DOHH2 (cell line): ENCODE measurements around the gene CLIP2.
"Not testable (repeated sequence)": the region's sequence is repeated elsewhere in the genome, so short reads cannot be mapped to it uniquely, and the experiment has no call there.

Experiments used
- H3F3A ChIP-seq: fragments of 200-600 bp; sonication (generic), shearing (Covaris generic); 2 replicates; pipeline ENCODE4 v1.6.0; 2016; ENCODE audit warnings: antibody characterized with exemption, mild to moderate bottlenecking; ENCODE audit not compliant: control insufficient read depth, insufficient read depth
- H3K27ac ChIP-seq: fragments of 200-600 bp; sonication (generic); 2 replicates; pipeline ENCODE4 v1.5.1; 2014; ENCODE audit warnings: low read depth, mild to moderate bottlenecking, low read length, moderate library complexity
- H3K27me3 ChIP-seq: fragments of 200-600 bp; sonication (generic); 2 replicates; pipeline ENCODE4 v1.6.1; 2014; ENCODE audit warnings: mild to moderate bottlenecking, low read length, mixed read lengths; ENCODE audit not compliant: control insufficient read depth
- H3K36me3 ChIP-seq: fragments of 200-600 bp; sonication (generic); 2 replicates; pipeline ENCODE4 v1.6.1; 2014; ENCODE audit warnings: mild to moderate bottlenecking, low read length, moderate library complexity, mixed read lengths; ENCODE audit not compliant: control insufficient read depth
- H3K4me1 ChIP-seq: fragments of 200-600 bp; sonication (generic); 2 replicates; pipeline ENCODE4 v1.6.1; 2014; ENCODE audit warnings: mild to moderate bottlenecking, low read length, mixed read lengths; ENCODE audit not compliant: control insufficient read depth
- H3K4me2 ChIP-seq: fragments of 200-600 bp; sonication (generic); 2 replicates; pipeline ENCODE4 v1.6.0; 2014; ENCODE audit warnings: mild to moderate bottlenecking, low read length, moderate library complexity
- H3K4me3 ChIP-seq: fragments of 200-600 bp; sonication (generic); 2 replicates; pipeline ENCODE4 v1.5.1; 2014; ENCODE audit warnings: mild to moderate bottlenecking, low read length, mixed read lengths
- H3K79me2 ChIP-seq: fragments of 200-600 bp; sonication (generic); 2 replicates; pipeline ENCODE4 v1.6.1; 2014; ENCODE audit warnings: mild to moderate bottlenecking, low read length, mixed read lengths; ENCODE audit not compliant: control insufficient read depth
- H3K9me2 ChIP-seq: fragments of 200-600 bp; sonication (generic); replicated peaks from 2 replicates; pipeline ENCODE4 v1.6.1; 2014; ENCODE audit warnings: mild to moderate bottlenecking, low read length, mixed read lengths; ENCODE audit not compliant: control insufficient read depth
- H3K9me3 ChIP-seq: fragments of 200-600 bp; sonication (generic); 2 replicates; pipeline ENCODE4 v1.6.1; 2014; ENCODE audit warnings: antibody characterized with exemption, low read length, mixed read lengths; ENCODE audit not compliant: control insufficient read depth, insufficient read depth
- H4K20me1 ChIP-seq: fragments of 200-600 bp; sonication (generic); 2 replicates; pipeline ENCODE4 v1.6.0; 2014; ENCODE audit warnings: low read depth, mild to moderate bottlenecking, antibody characterized with exemption, low read length, moderate library complexity; ENCODE audit not compliant: control insufficient read depth, insufficient read depth
- CTCF ChIP-seq: fragments of 200-600 bp; sonication (generic); IDR thresholded peaks from one replicate; pipeline ENCODE4 v1.5.1; 2014; ENCODE audit warnings: antibody characterized with exemption, mild to moderate bottlenecking, low read depth, low read length; ENCODE audit not compliant: poor library complexity, severe bottlenecking
- EZH2phosphoT487 ChIP-seq: fragments of 200-600 bp; sonication (generic); IDR thresholded peaks from 2 replicates; pipeline ENCODE4 v1.6.1; 2017; ENCODE audit warnings: borderline replicate concordance, mild to moderate bottlenecking, antibody characterized with exemption, low read length, moderate library complexity, mixed read lengths

The CLIP2 gene

GRCh38 chr7:74350751-74351150, 61.5 kb downstream of the CLIP2 start:
- H3K4me1 ChIP-seq: no peaks in the 10 kb centered on the region
- H3K79me2 ChIP-seq: no peaks in the 10 kb centered on the region
- TF ChIP-seq EZH2phosphoT487 (no peak), CTCF (no peak)
- no peaks in the 10 kb centered on the region for H4K20me1 ChIP-seq
- no peaks in the 10 kb centered on the region; the same call in 1 of the 2 replicates for H3K36me3 ChIP-seq
- H3K27me3 ChIP-seq: no peaks in the 10 kb centered on the region
- H3F3A ChIP-seq: no peaks in the 10 kb centered on the region
- no peak overlapping the region for H3K4me3 ChIP-seq
- no peaks in the 10 kb centered on the region for H3K9me2 ChIP-seq
- H3K27ac ChIP-seq: no peak overlapping the region
- no peak overlapping the region for H3K4me2 ChIP-seq
- no peaks in the 10 kb centered on the region for H3K9me3 ChIP-seq

- Histone ChIP-seq H3K9me3 (peaks cover 4% of the 10 kb centered on the region; the same call in 1 of the 2 replicates), H3F3A (no peaks in the 10 kb centered on the region), H3K36me3 (no peaks in the 10 kb centered on the region; the same call in 1 of the 2 replicates), H3K4me3 (no peak overlapping the region), H4K20me1 (no peaks in the 10 kb centered on the region), H3K27ac (no peak overlapping the region), H3K4me2 (no peak overlapping the region), H3K4me1 (no peaks in the 10 kb centered on the region), H3K79me2 (no peaks in the 10 kb centered on the region), H3K9me2 (no peaks in the 10 kb centered on the region), H3K27me3 (no peaks in the 10 kb centered on the region)
- TF ChIP-seq EZH2phosphoT487 (no peak), CTCF (no peak)
These were observed 62.6 kb downstream of the CLIP2 start for GRCh38 chr7:74351836-74352235.

- not testable (repeated sequence) for H3K79me2 ChIP-seq, H3K36me3 ChIP-seq, H3F3A ChIP-seq, H3K9me3 ChIP-seq, H4K20me1 ChIP-seq, H3K4me1 ChIP-seq, H3K27me3 ChIP-seq, H3K9me2 ChIP-seq, H3K4me3 ChIP-seq, H3K27ac ChIP-seq, H3K4me2 ChIP-seq
These were observed 63.4 kb downstream of the CLIP2 start for GRCh38 chr7:74352551-74353138.

- Histone ChIP-seq H3K4me1 (no peaks in the 10 kb centered on the region), H3K27ac (no peak overlapping the region), H3K79me2 (no peaks in the 10 kb centered on the region), H3K9me2 (no peaks in the 10 kb centered on the region), H3K4me3 (no peak overlapping the region), H4K20me1 (no peaks in the 10 kb centered on the region), H3K9me3 (peaks cover 4% of the 10 kb centered on the region; the same call in 1 of the 2 replicates), H3K4me2 (no peak overlapping the region), H3K36me3 (peaks cover 4% of the 10 kb centered on the region; the same call in 1 of the 2 replicates), H3F3A (no peaks in the 10 kb centered on the region), H3K27me3 (no peaks in the 10 kb centered on the region)
- no peak for TF ChIP-seq CTCF
- no peak for TF ChIP-seq EZH2phosphoT487
These were observed 64.8 kb downstream of the CLIP2 start for GRCh38 chr7:74354009-74354408.
